ENCODE data around the gene ADAMTS17. TPM values are rescaled to one million over a fixed set of nuclear protein-coding genes. Genes with fewer than 3 reads are reported as not detected.
A peak's percentile ranks its signal among the peaks of the same experiment; 100 is the strongest.

The ADAMTS17 gene
- total RNA-seq, 1 donor from 2014 or later = 3.4 TPM

DNA sequence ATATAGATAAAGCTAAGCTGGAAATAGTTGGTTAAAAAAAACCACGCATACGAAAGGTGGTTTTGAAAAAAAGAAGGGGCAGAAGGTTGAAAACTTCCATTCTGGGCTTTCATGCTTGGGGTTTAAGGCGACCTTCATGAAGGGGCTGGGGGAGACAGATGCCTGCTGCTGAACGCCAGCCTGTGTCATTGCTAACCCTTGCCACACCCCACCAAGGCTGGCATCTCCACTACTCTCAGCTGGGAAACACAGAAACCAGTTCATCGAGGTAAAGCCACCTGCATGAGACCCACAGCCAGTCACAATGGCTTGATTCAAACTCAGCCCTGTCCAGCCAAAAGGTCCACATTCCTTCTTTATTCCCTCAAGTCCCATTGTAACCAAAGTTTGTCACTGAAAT, 78.7 kb downstream of the ADAMTS17 start:
- H3K36me3 Mint-ChIP-seq (ENCODE audit: low read depth) = no peaks in the 10 kb centered on the region
- peaks cover 5% of the 10 kb centered on the region for H3K27me3 Mint-ChIP-seq (ENCODE audit: low read depth)
- H3K27ac Mint-ChIP-seq (ENCODE audit: unreplicated experiment) = no peak overlapping the region
- no peak for TF ChIP-seq CTCF (IDR thresholded peaks at IDR 0.05)
- H3K4me3 Mint-ChIP-seq (ENCODE audit: unreplicated experiment) = no peak overlapping the region
- H3K9me3 Mint-ChIP-seq (ENCODE audit: low read depth) = no peaks in the 10 kb centered on the region
- no peak for DNase-seq (ENCODE audit: low spot score)
- H3K4me1 Mint-ChIP-seq (ENCODE audit: low read depth) = no peaks in the 10 kb centered on the region

- no peak for DNase-seq (ENCODE audit: low spot score)
- no peak overlapping the region for H3K4me3 Mint-ChIP-seq (ENCODE audit: unreplicated experiment)
- no peaks in the 10 kb centered on the region for H3K4me1 Mint-ChIP-seq (ENCODE audit: low read depth)
- H3K36me3 Mint-ChIP-seq (ENCODE audit: low read depth) = peaks cover 3% of the 10 kb centered on the region
- H3K27ac Mint-ChIP-seq (ENCODE audit: unreplicated experiment) = no peak overlapping the region
- peaks cover 3% of the 10 kb centered on the region for H3K9me3 Mint-ChIP-seq (ENCODE audit: low read depth)
- peaks cover 5% of the 10 kb centered on the region for H3K27me3 Mint-ChIP-seq (ENCODE audit: low read depth)
- TF ChIP-seq CTCF (IDR thresholded peaks at IDR 0.05) = no peak
These were observed 80.2 kb downstream of the ADAMTS17 start for GRCh38 chr15:100261302-100262240.

GRCh38 chr15:100259266-100259665, 82.5 kb downstream of the ADAMTS17 start:
- TF ChIP-seq CTCF (IDR thresholded peaks at IDR 0.05) = no peak
- H3K4me3 Mint-ChIP-seq (ENCODE audit: unreplicated experiment) = no peak overlapping the region
- H3K36me3 Mint-ChIP-seq (ENCODE audit: low read depth) = peaks cover 3% of the 10 kb centered on the region
- no peak overlapping the region for H3K27ac Mint-ChIP-seq (ENCODE audit: unreplicated experiment)
- peak; percentile 42 for DNase-seq (ENCODE audit: low spot score)
- no peaks in the 10 kb centered on the region for H3K4me1 Mint-ChIP-seq (ENCODE audit: low read depth)
- peaks cover 3% of the 10 kb centered on the region for H3K27me3 Mint-ChIP-seq (ENCODE audit: low read depth)
- peaks cover 3% of the 10 kb centered on the region for H3K9me3 Mint-ChIP-seq (ENCODE audit: low read depth)

DNA sequence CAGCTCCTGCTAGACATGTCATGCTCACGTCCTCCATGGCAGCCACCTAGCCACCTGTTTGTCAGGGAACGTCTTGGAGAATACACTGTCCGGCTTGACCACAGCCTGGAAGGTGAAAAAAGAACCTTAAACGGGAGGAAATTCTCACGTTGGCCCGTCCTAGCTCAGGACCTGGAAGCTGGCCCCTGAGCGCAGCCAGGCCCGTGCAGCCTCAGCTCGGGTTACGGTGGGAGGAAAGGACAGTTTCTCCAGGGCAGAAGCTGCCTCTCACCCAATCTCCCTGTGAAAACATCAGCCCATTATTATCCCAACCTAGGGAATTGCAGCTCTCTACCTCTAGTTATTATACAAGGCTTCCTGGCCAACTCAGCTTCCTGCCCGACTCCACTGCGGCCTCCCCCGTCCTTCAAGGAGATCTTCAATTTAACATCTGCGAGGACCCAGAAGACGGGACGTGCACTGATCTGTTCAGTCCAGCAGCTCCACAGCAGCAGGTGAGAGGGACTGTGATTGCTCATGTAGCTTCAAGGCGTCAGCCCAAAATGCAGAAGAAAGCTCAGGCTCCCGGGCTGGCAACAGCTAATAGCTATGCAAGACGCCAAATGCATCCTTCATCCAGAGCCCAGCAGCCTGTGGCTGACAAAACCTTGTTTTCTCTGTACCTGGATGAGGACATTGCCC, 84.7 kb downstream of the ADAMTS17 start:
- Mint-ChIP-seq H3K27me3 (ENCODE audit: low read depth) (no peaks in the 10 kb centered on the region), H3K36me3 (ENCODE audit: low read depth) (peaks cover 3% of the 10 kb centered on the region), H3K27ac (ENCODE audit: unreplicated experiment) (no peak overlapping the region), H3K4me1 (ENCODE audit: low read depth) (no peaks in the 10 kb centered on the region), H3K9me3 (ENCODE audit: low read depth) (peaks cover 3% of the 10 kb centered on the region), H3K4me3 (ENCODE audit: unreplicated experiment) (no peak overlapping the region)
- TF ChIP-seq CTCF (IDR thresholded peaks at IDR 0.05) = no peak
- no peak for DNase-seq (ENCODE audit: low spot score)

DNA sequence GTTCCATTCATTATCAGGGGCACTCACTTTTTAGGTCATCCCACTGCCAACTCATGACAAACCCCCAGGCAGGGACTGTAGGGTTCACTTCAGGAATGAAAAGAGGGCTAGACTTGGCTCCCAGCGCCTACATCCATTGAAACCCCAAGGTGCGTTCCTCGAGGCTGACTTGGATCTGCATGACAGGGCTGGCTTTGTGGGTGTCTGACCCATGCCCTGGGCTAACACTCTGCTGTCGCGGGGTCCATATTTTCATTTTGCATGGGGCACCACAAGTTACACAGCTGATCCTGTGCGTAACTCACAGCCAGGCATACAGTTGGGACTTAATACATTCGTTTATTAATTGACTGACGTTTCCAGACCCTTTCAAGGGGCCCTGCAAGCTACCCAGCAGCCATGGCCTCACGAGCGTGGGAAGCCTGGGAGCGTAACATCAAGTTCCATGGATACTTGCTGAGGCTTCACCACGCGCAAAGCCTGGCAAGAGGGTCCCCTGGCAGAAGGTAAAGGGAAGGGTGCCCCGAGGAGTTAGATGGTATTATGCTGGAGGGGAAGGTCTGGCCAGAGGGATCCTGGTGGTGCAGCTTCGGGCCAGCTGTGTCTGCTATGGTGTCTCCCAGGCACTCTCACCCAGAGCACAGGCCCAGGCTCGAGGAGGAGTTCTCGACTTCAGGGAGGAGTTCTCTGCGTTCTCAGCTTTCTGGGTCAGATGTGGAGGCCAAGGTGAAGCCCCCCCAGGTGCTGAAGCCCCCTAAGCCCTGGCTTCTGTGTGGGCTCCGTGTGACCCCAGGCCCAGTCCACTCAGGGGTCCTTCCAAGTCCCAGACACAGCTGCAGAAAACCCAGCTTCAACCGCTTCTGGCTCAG, 85.4 kb downstream of the ADAMTS17 start:
- Mint-ChIP-seq H3K36me3 (ENCODE audit: low read depth) (peaks cover 3% of the 10 kb centered on the region), H3K27ac (ENCODE audit: unreplicated experiment) (no peak overlapping the region), H3K27me3 (ENCODE audit: low read depth) (no peaks in the 10 kb centered on the region), H3K4me3 (ENCODE audit: unreplicated experiment) (no peak overlapping the region), H3K9me3 (ENCODE audit: low read depth) (peaks cover 3% of the 10 kb centered on the region), H3K4me1 (ENCODE audit: low read depth) (no peaks in the 10 kb centered on the region)
- peak; percentile 12 for DNase-seq (ENCODE audit: low spot score)
- TF ChIP-seq CTCF (IDR thresholded peaks at IDR 0.05) = no peak
